ENCODE measurements around the gene BFSP1. TPM values are rescaled to one million over a fixed set of nuclear protein-coding genes. Genes with fewer than 3 reads are reported as not detected.

The BFSP1 gene
- total RNA-seq, 1 experiment from 2014 or later, result not detected

- Histone ChIP-seq H2AFZ (ENCODE audit: low read length) (no peak overlapping the region), H3K9ac (ENCODE audit: low read length) (no peak overlapping the region), H3K27ac (ENCODE audit: low read length) (no peak overlapping the region), H3K4me3 (ENCODE audit: low read length) (no peak overlapping the region), H3K27me3 (ENCODE audit: low read length) (no peaks in the 10 kb centered on the region), H4K20me1 (ENCODE audit: insufficient read depth, low read depth, low read length) (no peaks in the 10 kb centered on the region), H3K36me3 (ENCODE audit: insufficient read depth, low read length) (no peaks in the 10 kb centered on the region), H3K9me3 (ENCODE audit: low read length) (no peaks in the 10 kb centered on the region), H3K4me1 (ENCODE audit: low read length) (no peaks in the 10 kb centered on the region), H3K4me2 (ENCODE audit: low read depth, low read length, poor library complexity, severe bottlenecking) (no peak overlapping the region), H3K79me2 (ENCODE audit: low read length) (no peaks in the 10 kb centered on the region), H3K9me2 (replicated peaks; ENCODE audit: insufficient read depth, low read length) (no peaks in the 10 kb centered on the region)
- DNase-seq, result no peak
Measured at GRCh38 chr20:17560344-17561074, 29.3 kb upstream of the BFSP1 start.

DNA sequence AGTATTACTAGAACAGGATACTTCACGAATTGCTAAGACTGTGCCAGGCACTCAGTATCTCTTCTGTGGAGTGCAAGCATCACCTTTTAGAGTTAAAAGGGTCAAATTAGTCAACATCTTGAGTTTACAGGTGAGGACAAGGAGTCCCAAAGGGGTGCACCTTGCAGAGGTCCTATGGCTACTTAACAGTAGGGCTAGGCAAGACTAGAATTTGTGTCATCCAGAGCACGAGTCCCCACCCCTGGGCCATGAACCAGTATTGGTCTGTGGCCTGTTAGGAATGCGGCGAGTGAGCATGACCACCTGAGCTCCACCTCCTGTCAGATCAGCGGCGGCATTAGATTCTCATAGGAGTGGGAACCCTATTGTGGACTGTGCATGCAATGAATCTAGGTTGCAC lies 28.2 kb upstream of the BFSP1 start:
- DNase-seq, result no peak
- Histone ChIP-seq H3K4me1 (ENCODE audit: low read length) (no peaks in the 10 kb centered on the region), H3K9me3 (ENCODE audit: low read length) (no peaks in the 10 kb centered on the region), H3K36me3 (ENCODE audit: insufficient read depth, low read length) (no peaks in the 10 kb centered on the region), H3K27me3 (ENCODE audit: low read length) (no peaks in the 10 kb centered on the region), H4K20me1 (ENCODE audit: insufficient read depth, low read depth, low read length) (no peaks in the 10 kb centered on the region), H3K27ac (ENCODE audit: low read length) (no peak overlapping the region), H3K9ac (ENCODE audit: low read length) (no peak overlapping the region), H3K4me2 (ENCODE audit: low read depth, low read length, poor library complexity, severe bottlenecking) (no peak overlapping the region), H3K4me3 (ENCODE audit: low read length) (no peak overlapping the region), H3K9me2 (replicated peaks; ENCODE audit: insufficient read depth, low read length) (no peaks in the 10 kb centered on the region), H2AFZ (ENCODE audit: low read length) (no peak overlapping the region), H3K79me2 (ENCODE audit: low read length) (no peaks in the 10 kb centered on the region)

DNA sequence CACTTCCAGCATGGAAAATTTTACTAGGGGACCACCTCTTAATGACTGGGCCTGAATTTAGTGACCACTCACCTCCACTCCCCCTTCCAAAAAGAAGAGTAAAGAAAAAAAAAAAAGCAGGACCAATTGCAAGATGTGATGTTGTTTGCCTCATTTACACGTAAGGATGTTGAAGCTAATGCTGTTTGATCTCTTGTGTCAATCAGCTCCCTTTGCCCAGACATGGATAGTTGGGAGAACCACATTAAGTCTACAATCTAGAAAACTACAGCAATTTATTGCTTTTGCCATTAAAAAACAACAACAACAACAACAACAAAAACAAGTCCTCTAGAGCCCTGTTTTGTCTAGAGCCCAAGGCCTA lies 27.7 kb upstream of the BFSP1 start:
- H3K9me3 ChIP-seq (ENCODE audit: low read length), result no peaks in the 10 kb centered on the region
- H2AFZ ChIP-seq (ENCODE audit: low read length), result no peak overlapping the region
- no peak overlapping the region for H3K4me3 ChIP-seq (ENCODE audit: low read length)
- no peaks in the 10 kb centered on the region for H3K4me1 ChIP-seq (ENCODE audit: low read length)
- no peaks in the 10 kb centered on the region for H3K9me2 ChIP-seq (replicated peaks; ENCODE audit: insufficient read depth, low read length)
- no peak for DNase-seq
- no peaks in the 10 kb centered on the region for H3K79me2 ChIP-seq (ENCODE audit: low read length)
- no peak overlapping the region for H3K9ac ChIP-seq (ENCODE audit: low read length)
- H4K20me1 ChIP-seq (ENCODE audit: insufficient read depth, low read depth, low read length), result no peaks in the 10 kb centered on the region
- H3K27me3 ChIP-seq (ENCODE audit: low read length), result no peaks in the 10 kb centered on the region
- no peak overlapping the region for H3K4me2 ChIP-seq (ENCODE audit: low read depth, low read length, poor library complexity, severe bottlenecking)
- H3K27ac ChIP-seq (ENCODE audit: low read length), result no peak overlapping the region
- H3K36me3 ChIP-seq (ENCODE audit: insufficient read depth, low read length), result no peaks in the 10 kb centered on the region

DNA sequence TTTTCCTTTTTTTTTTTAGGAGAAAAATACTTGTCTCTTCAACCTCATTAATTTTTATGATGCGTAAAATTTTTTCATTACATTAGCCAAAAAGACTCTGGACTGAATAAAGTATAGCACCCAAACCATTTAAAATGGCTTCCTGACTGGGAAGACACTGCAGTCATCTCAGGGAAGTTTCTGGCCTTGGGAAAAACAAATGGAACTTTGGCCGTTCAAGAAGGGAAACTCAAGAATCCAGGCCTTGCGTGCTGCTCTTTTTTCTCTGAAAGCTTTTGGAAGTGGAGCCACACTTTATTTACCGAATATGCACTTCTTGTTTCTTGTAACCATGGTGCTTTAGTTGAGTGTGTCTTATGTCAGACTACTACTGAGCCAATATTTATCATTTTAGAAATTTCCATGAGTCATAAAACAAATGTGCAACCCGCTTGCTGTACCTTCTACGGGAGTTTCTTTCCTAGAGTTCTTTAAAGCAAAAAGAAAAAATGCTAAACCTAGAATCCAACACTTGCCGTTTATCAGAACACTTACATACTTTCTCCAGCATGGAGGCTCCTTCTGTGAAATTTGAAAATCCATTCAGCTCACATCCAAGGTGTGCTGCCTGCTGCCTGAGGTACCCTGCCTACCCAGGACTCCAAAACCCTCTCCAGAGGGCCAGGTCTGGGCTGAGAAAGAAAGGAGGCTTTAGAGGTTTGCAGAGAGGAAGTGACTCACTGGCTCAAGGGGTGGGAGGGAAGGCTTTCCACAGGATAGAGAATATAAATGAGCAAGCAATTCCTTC lies 27.2 kb upstream of the BFSP1 start:
- Histone ChIP-seq H3K27ac (ENCODE audit: low read length) (no peak overlapping the region), H3K9ac (ENCODE audit: low read length) (no peak overlapping the region), H3K4me2 (ENCODE audit: low read depth, low read length, poor library complexity, severe bottlenecking) (no peak overlapping the region)

GRCh38 chr20:17557675-17558006 lies 26.5 kb upstream of the BFSP1 start:
- H3K36me3 ChIP-seq (ENCODE audit: insufficient read depth, low read length), result no peaks in the 10 kb centered on the region
- H2AFZ ChIP-seq (ENCODE audit: low read length), result no peak overlapping the region
- H3K4me3 ChIP-seq (ENCODE audit: low read length), result no peak overlapping the region
- no peak overlapping the region for H3K9ac ChIP-seq (ENCODE audit: low read length)
- no peaks in the 10 kb centered on the region for H4K20me1 ChIP-seq (ENCODE audit: insufficient read depth, low read depth, low read length)
- no peaks in the 10 kb centered on the region for H3K79me2 ChIP-seq (ENCODE audit: low read length)
- no peaks in the 10 kb centered on the region for H3K9me3 ChIP-seq (ENCODE audit: low read length)
- H3K9me2 ChIP-seq (replicated peaks; ENCODE audit: insufficient read depth, low read length), result no peaks in the 10 kb centered on the region
- H3K27me3 ChIP-seq (ENCODE audit: low read length), result no peaks in the 10 kb centered on the region
- H3K4me1 ChIP-seq (ENCODE audit: low read length), result no peaks in the 10 kb centered on the region
- H3K27ac ChIP-seq (ENCODE audit: low read length), result no peak overlapping the region
- no peak for DNase-seq
- H3K4me2 ChIP-seq (ENCODE audit: low read depth, low read length, poor library complexity, severe bottlenecking), result no peak overlapping the region

More for the DNA sequence above, 27.2 kb upstream of the BFSP1 start:
- DNase-seq, result no peak
- Histone ChIP-seq H4K20me1 (ENCODE audit: insufficient read depth, low read depth, low read length) (no peaks in the 10 kb centered on the region), H3K36me3 (ENCODE audit: insufficient read depth, low read length) (no peaks in the 10 kb centered on the region), H3K9me3 (ENCODE audit: low read length) (no peaks in the 10 kb centered on the region), H3K27me3 (ENCODE audit: low read length) (no peaks in the 10 kb centered on the region), H2AFZ (ENCODE audit: low read length) (no peak overlapping the region), H3K9me2 (replicated peaks; ENCODE audit: insufficient read depth, low read length) (no peaks in the 10 kb centered on the region), H3K4me1 (ENCODE audit: low read length) (no peaks in the 10 kb centered on the region), H3K4me3 (ENCODE audit: low read length) (no peak overlapping the region), H3K79me2 (ENCODE audit: low read length) (no peaks in the 10 kb centered on the region)

- H3K27me3 ChIP-seq (ENCODE audit: low read length), result no peaks in the 10 kb centered on the region
- no peaks in the 10 kb centered on the region for H3K79me2 ChIP-seq (ENCODE audit: low read length)
- H3K9me2 ChIP-seq (replicated peaks; ENCODE audit: insufficient read depth, low read length), result no peaks in the 10 kb centered on the region
- DNase-seq, result no peak
- H3K9me3 ChIP-seq (ENCODE audit: low read length), result no peaks in the 10 kb centered on the region
- H3K4me2 ChIP-seq (ENCODE audit: low read depth, low read length, poor library complexity, severe bottlenecking), result no peak overlapping the region
- no peaks in the 10 kb centered on the region for H4K20me1 ChIP-seq (ENCODE audit: insufficient read depth, low read depth, low read length)
- H3K36me3 ChIP-seq (ENCODE audit: insufficient read depth, low read length), result no peaks in the 10 kb centered on the region
- no peak overlapping the region for H3K9ac ChIP-seq (ENCODE audit: low read length)
- H3K4me1 ChIP-seq (ENCODE audit: low read length), result no peaks in the 10 kb centered on the region
- H3K4me3 ChIP-seq (ENCODE audit: low read length), result no peak overlapping the region
- H3K27ac ChIP-seq (ENCODE audit: low read length), result no peak overlapping the region
- no peak overlapping the region for H2AFZ ChIP-seq (ENCODE audit: low read length)
Measured at GRCh38 chr20:17556837-17557674, 25.9 kb upstream of the BFSP1 start.

DNA sequence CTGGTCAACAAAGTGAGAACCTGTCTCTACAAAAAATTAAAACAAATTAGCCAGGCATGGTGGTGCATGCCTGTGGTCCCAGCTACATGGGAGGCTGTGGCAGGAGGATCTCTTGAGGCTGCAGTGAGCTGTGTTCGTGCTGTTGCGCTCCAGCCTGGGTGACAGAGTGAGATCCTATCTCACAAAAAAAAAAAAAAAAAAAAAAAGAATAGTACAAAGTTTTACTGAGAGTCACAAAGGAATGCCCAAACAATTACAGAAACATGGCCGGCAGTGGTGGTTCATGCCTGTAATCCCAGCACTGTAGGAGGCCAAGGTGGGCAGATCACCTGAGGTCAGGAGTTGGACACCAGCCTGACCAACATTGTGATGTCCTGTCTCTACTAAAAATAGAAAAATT lies 23.9 kb upstream of the BFSP1 start:
- Histone ChIP-seq H3K27ac (ENCODE audit: low read length) (no peak overlapping the region), H3K4me3 (ENCODE audit: low read length) (no peak overlapping the region), H4K20me1 (ENCODE audit: insufficient read depth, low read depth, low read length) (no peaks in the 10 kb centered on the region), H3K4me2 (ENCODE audit: low read depth, low read length, poor library complexity, severe bottlenecking) (no peak overlapping the region), H3K36me3 (ENCODE audit: insufficient read depth, low read length) (no peaks in the 10 kb centered on the region), H3K79me2 (ENCODE audit: low read length) (no peaks in the 10 kb centered on the region), H3K4me1 (ENCODE audit: low read length) (no peaks in the 10 kb centered on the region), H3K27me3 (ENCODE audit: low read length) (no peaks in the 10 kb centered on the region), H3K9me2 (replicated peaks; ENCODE audit: insufficient read depth, low read length) (no peaks in the 10 kb centered on the region), H3K9me3 (ENCODE audit: low read length) (no peaks in the 10 kb centered on the region), H3K9ac (ENCODE audit: low read length) (no peak overlapping the region), H2AFZ (ENCODE audit: low read length) (no peak overlapping the region)
- DNase-seq, result no peak

DNA sequence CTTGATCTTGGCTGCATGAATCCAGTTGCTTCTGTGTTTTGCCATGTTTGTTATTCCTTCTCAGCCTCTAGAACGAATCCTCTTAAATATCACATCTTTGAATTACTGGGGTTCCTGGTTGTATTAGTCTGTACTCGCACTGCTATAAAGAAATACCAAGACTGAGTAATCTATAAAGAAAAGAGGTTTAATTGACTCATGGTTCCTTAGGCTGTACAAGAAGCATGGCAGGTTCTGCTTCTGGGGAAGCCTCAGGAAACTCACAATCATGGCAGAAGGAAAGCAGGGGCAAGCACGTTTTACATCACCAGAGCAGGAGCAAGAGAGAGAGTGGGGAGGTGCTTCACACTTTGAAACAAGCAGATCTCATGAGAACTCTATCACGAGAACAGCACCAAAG lies 18.0 kb upstream of the BFSP1 start:
- Histone ChIP-seq H3K9ac (ENCODE audit: low read length) (no peak overlapping the region), H2AFZ (ENCODE audit: low read length) (no peak overlapping the region), H3K9me2 (replicated peaks; ENCODE audit: insufficient read depth, low read length) (no peaks in the 10 kb centered on the region), H3K27ac (ENCODE audit: low read length) (no peak overlapping the region), H3K27me3 (ENCODE audit: low read length) (no peaks in the 10 kb centered on the region), H4K20me1 (ENCODE audit: insufficient read depth, low read depth, low read length) (no peaks in the 10 kb centered on the region), H3K79me2 (ENCODE audit: low read length) (no peaks in the 10 kb centered on the region), H3K4me1 (ENCODE audit: low read length) (no peaks in the 10 kb centered on the region), H3K36me3 (ENCODE audit: insufficient read depth, low read length) (no peaks in the 10 kb centered on the region), H3K9me3 (ENCODE audit: low read length) (no peaks in the 10 kb centered on the region), H3K4me2 (ENCODE audit: low read depth, low read length, poor library complexity, severe bottlenecking) (no peak overlapping the region), H3K4me3 (ENCODE audit: low read length) (no peak overlapping the region)
- no peak for DNase-seq
